Measurements from ENCODE around the gene ODAD4. TPM values are rescaled to one million over a fixed set of nuclear protein-coding genes. Genes with fewer than 3 reads are reported as not detected.

The ODAD4 gene
- total and polyA plus RNA-seq, 2 of the 4 experiments (the other 2 are of a cell fraction), result 0.38 to 0.54 TPM

DNA sequence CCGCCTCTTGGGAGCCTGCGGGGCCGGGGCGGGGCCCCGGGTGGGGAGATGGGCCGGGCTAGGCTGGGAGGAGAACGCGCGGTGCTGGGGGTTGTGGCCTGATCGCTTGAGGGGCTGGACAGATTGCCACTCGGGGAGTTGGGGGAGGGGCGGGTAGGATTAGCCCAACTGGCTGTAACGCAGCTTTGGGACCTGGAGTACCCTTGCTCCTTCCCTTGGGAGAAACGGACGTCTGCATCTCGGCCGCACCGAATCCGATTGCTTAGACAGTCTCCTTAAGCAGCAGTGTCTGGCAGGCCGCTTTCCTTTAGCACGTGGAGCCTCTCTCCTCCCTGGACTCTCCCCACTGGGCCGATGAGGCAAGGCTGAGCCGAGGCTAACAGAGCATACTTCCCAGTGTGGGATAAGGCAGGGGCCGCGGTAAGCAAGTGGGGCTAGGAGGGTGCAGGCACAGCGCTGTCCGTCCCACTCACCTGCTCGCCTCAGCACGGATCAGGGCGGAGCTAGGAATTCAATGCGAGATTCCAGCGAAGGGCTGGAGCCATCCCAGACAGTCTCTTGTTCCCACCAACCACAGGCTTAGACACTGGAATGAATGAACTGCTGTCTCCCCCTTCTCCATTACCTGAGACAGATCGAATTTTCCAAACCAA is 11.1 kb upstream of the ODAD4 start:
- BruUV-seq (replicated peaks), result no TSS peak
- peak overlapping the region; percentile 8 for H3K23ac ChIP-seq (ENCODE audit: low read depth, low read length)
- H2AK5ac ChIP-seq (ENCODE audit: low read depth, low read length), result peak overlapping the region; percentile 69
- H3K27ac ChIP-seq (ENCODE audit: insufficient read depth, low read length), result peak overlapping the region; percentile 69
- H3K27me3 ChIP-seq (ENCODE audit: control insufficient read depth, insufficient read depth, low read length), result no peaks in the 10 kb centered on the region
- in situ Hi-C loops (cut with MboI; ENCODE audit: low sequenced_read_pairs), result no loop called here
- peak overlapping the region; percentile 52 for H3K9ac ChIP-seq (ENCODE audit: low read depth, low read length)
- peak overlapping the region; percentile 72 for H4K91ac ChIP-seq (ENCODE audit: insufficient read depth, low read depth, low read length)
- H3K18ac ChIP-seq (ENCODE audit: low read depth, low read length), result 0 out of 2 replicates have a peak overlapping the region, but pooled peaks have one; percentile 1
- peak overlapping the region; percentile 69 for H4K5ac ChIP-seq (ENCODE audit: low read depth, low read length)
- dilution Hi-C loops (cut with HindIII; ENCODE audit: low sequenced_read_pairs, unreplicated experiment), result no loop called here
- peak overlapping the region; percentile 49; the same call in 1 of the 3 replicates for H2BK15ac ChIP-seq (ENCODE audit: low read depth, low read length)
- peak overlapping the region; percentile 18; the same call in 1 of the 2 replicates for H3K56ac ChIP-seq (ENCODE audit: extremely low read depth, insufficient read depth, low read length)
- H4K20me1 ChIP-seq (ENCODE audit: insufficient read depth, low read length), result peaks cover 41% of the 10 kb centered on the region
- no peaks in the 10 kb centered on the region for H3K36me3 ChIP-seq (ENCODE audit: control insufficient read depth, insufficient read depth, low read length)
- H3K4me1 ChIP-seq (ENCODE audit: control insufficient read depth, insufficient read depth, low read length), result peaks cover 23% of the 10 kb centered on the region
- CTCF ChIA-PET, result interaction anchor here (1.2 kb wide), 1 partner anchor 40 kb away, joined by 4 read pairs; no protein-coding TSS in a partner anchor
- peak overlapping the region; percentile 93 for H3K14ac ChIP-seq (replicated peaks; ENCODE audit: low read depth, low read length)
- H3K9me3 ChIP-seq (ENCODE audit: control insufficient read depth, insufficient read depth, low read length), result no peaks in the 10 kb centered on the region
- H3K4me2 ChIP-seq (ENCODE audit: low read depth, low read length), result peak overlapping the region; percentile 76
- intact Hi-C loops (cut with micrococcal nuclease), result loop anchor here (1.0 kb wide), 2 partner anchors 9 to 11 kb away; partner anchors contain the start of gene ODAD4
- peak overlapping the region; percentile 90 for H2AFZ ChIP-seq (replicated peaks; ENCODE audit: low read length, poor library complexity)
- WGBS, 2 experiments (ENCODE audit: extremely low coverage in 2 of 2, insufficient read length in 1 of 2), result 7% methylated on average over 12 of the region's 33 CpGs; no CpG with 5 or more reads in 1 of the 2 experiments
- peaks cover 0 to 47% of the 10 kb centered on the region in 2 experiments; a peak in 3 of 4 replicates for H3K79me1 ChIP-seq (ENCODE audit: low read depth in 1 of 2, low read length in 2 of 2)
- H3K4me3 ChIP-seq (ENCODE audit: insufficient read depth, low read depth, low read length), result peak overlapping the region; percentile 31
- H2BK120ac ChIP-seq (ENCODE audit: low read depth, low read length), result peak overlapping the region; percentile 76; the same call in 1 of the 2 replicates
- H2AK9ac ChIP-seq (replicated peaks; ENCODE audit: low read depth, low read length, poor library complexity), result peak overlapping the region; percentile 43
- peak overlapping the region; percentile 46 for H2BK5ac ChIP-seq (ENCODE audit: low read depth, low read length, poor library complexity, severe bottlenecking)
- peak overlapping the region; percentile 93 for H3K4ac ChIP-seq (ENCODE audit: low read depth, low read length)
- peaks cover 23% of the 10 kb centered on the region for H3K9me1 ChIP-seq (ENCODE audit: insufficient read depth, low read length)
- TF ChIP-seq MXI1 (IDR thresholded peaks at IDR 0.05; ENCODE audit: borderline replicate concordance, low read depth, low read length) (peak; percentile 62; the same call in 1 of the 2 replicates), POLR2A (IDR thresholded peaks at IDR 0.05; ENCODE audit: low read depth, low read length) (no peak), MAZ (IDR thresholded peaks at IDR 0.05; ENCODE audit: borderline replicate concordance, low read depth, low read length) (0 out of 2 replicates have a peak, but pooled peaks have one; percentile 74), FOS (IDR thresholded peaks at IDR 0.05; ENCODE audit: low read depth, low read length) (no peak), RAD21 (IDR thresholded peaks at IDR 0.05; ENCODE audit: low read length) (no peak), MAFK (IDR thresholded peaks at IDR 0.05; ENCODE audit: low read depth, low read length) (no peak), NFE2L2 (IDR thresholded peaks at IDR 0.05; ENCODE audit: low read depth, low read length) (no peak), BHLHE40 (IDR thresholded peaks at IDR 0.05; ENCODE audit: low read depth, low read length) (no peak), CHD1 (IDR thresholded peaks at IDR 0.05; ENCODE audit: low read depth, low read length) (no peak), RCOR1 (IDR thresholded peaks at IDR 0.05; ENCODE audit: insufficient replicate concordance, low read length) (no peak)
- TF ChIP-seq, protein P1, sequence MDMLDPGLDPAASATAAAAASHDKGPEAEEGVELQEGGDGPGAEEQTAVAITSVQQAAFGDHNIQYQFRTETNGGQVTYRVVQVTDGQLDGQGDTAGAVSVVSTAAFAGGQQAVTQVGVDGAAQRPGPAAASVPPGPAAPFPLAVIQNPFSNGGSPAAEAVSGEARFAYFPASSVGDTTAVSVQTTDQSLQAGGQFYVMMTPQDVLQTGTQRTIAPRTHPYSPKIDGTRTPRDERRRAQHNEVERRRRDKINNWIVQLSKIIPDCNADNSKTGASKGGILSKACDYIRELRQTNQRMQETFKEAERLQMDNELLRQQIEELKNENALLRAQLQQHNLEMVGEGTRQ (IDR thresholded peaks at IDR 0.05; ENCODE audit: low read depth, low read length), result no peak
- TF ChIP-seq, protein P2, sequence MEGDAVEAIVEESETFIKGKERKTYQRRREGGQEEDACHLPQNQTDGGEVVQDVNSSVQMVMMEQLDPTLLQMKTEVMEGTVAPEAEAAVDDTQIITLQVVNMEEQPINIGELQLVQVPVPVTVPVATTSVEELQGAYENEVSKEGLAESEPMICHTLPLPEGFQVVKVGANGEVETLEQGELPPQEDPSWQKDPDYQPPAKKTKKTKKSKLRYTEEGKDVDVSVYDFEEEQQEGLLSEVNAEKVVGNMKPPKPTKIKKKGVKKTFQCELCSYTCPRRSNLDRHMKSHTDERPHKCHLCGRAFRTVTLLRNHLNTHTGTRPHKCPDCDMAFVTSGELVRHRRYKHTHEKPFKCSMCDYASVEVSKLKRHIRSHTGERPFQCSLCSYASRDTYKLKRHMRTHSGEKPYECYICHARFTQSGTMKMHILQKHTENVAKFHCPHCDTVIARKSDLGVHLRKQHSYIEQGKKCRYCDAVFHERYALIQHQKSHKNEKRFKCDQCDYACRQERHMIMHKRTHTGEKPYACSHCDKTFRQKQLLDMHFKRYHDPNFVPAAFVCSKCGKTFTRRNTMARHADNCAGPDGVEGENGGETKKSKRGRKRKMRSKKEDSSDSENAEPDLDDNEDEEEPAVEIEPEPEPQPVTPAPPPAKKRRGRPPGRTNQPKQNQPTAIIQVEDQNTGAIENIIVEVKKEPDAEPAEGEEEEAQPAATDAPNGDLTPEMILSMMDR (conservative IDR thresholded peaks at IDR 0.05; ENCODE audit: low read depth, low read length), result no peak
- peak overlapping the region; percentile 29; the same call in 1 of the 2 replicates for H2BK20ac ChIP-seq (ENCODE audit: low read depth, low read length)
- H4K8ac ChIP-seq (ENCODE audit: low read depth in 2 of 2, low read length in 2 of 2), result peak overlapping the region; percentile 70 to 90
- ATAC-seq (ENCODE audit: low read depth), result peak; percentile 33
- DNase-seq, result no peak
- POLR2A ChIA-PET (ENCODE audit: unreplicated experiment), result interaction anchor here (0.8 to 1.6 kb wide), 2 partner anchors 10 to 11 kb away, joined by 3 to 7 read pairs; partner anchors contain the start of gene ODAD4
